Testis (tissue), 3 donors: ENCODE data around the gene NACC2. TPM values are rescaled to one million over a fixed set of nuclear protein-coding genes. Genes with fewer than 3 reads are reported as not detected.

Experiments used
- DNase-seq: peaks from one replicate; pipeline ENCODE4 v3.0.0-alpha.2; 2019
- H3K27ac ChIP-seq, 2 donors: fragments of 200-600 bp; sonication (generic); one replicate each; pipeline ENCODE4 v1.5.1; 2019
- H3K27me3 ChIP-seq: fragments of 200-600 bp; sonication (generic); one replicate; pipeline ENCODE4 v1.5.1; 2019
- H3K36me3 ChIP-seq: fragments of 200-600 bp; sonication (generic); one replicate; pipeline ENCODE4 v1.5.1; 2017; ENCODE audit warnings: low read depth; ENCODE audit errors: missing control alignments
- H3K4me1 ChIP-seq: fragments of 200-600 bp; sonication (generic); one replicate; pipeline ENCODE4 v1.5.1; 2019
- H3K4me3 ChIP-seq, 2 donors: fragments of 200-600 bp; sonication (generic); one replicate each; pipeline ENCODE4 v1.5.1; 2017 to 2019
- H3K9me3 ChIP-seq: fragments of 200-600 bp; sonication (generic); one replicate; pipeline ENCODE4 v1.5.1; 2017
- CTCF ChIP-seq, 3 experiments: fragments of 450-650 bp in 2 of 3; fragments of 200-600 bp in 1 of 3; sonication (generic) in 1 of 3; IDR thresholded peaks; one replicate each; pipeline ENCODE4 v1.5.1; 2016 to 2019; ENCODE audit warnings: antibody characterized with exemption in 3 of 3, mild to moderate bottlenecking in 2 of 3, moderate library complexity in 1 of 3
- POLR2A ChIP-seq: fragments of 450-650 bp; IDR thresholded peaks from one replicate; pipeline ENCODE4 v1.6.1; 2017; ENCODE audit warnings: antibody characterized with exemption, mild to moderate bottlenecking, moderate library complexity
- WGBS, 2 donors: methylation state at CpG; one replicate each; pipeline ENCODE4 v1.1.5; 2018; 5-methylcytosine and 5-hydroxymethylcytosine counted together
- intact Hi-C: fragments of 100-400 bp; cut with DNase I; formaldehyde crosslinking; loops from one replicate; pipeline ENCODE4 v1.15.1; 2023; ENCODE audit warnings: low total_unique reads
- polyA plus RNA-seq: library from polyadenylated mRNA; stranded (reverse); fragments of 350-450 nt; fragmentation: Illumina TruSeq; extraction: RNeasy Lipid Tissue Mini Kit (QIAGEN cat#74804); gene quantifications from one replicate; pipeline ENCODE4 v1.2.3, GENCODE V29; 2014; ENCODE audit warnings: low read depth, low replicate concordance; ENCODE audit not compliant: insufficient read depth
- total RNA-seq, 2 donors: library from RNA; depleted of rRNA; stranded (reverse); fragments of >200 nt; gene quantifications; one replicate each; pipeline ENCODE4 v1.2.3, GENCODE V29; 2016

The NACC2 gene
- total and polyA plus RNA-seq, 3 donors from 2014 or later: 29.3 to 49.7 (median 49.5) TPM

GRCh38 chr9:136079211-136079915 is 15.7 kb downstream of the NACC2 start:
- no peak for TF ChIP-seq CTCF (IDR thresholded peaks at IDR 0.05)
- no peak for TF ChIP-seq POLR2A

GRCh38 chr9:136078498-136079011 is 16.5 kb downstream of the NACC2 start:
- intact Hi-C loops: no loop called here

More at GRCh38 chr9:136079211-136079915, 15.7 kb downstream of the NACC2 start:
- Histone ChIP-seq H3K27me3 (no peaks in the 10 kb centered on the region), H3K4me3 (no peak overlapping the region), H3K27ac (no peak overlapping the region), H3K4me1 (peaks cover 5% of the 10 kb centered on the region), H3K9me3 (no peaks in the 10 kb centered on the region), H3K36me3 (no peaks in the 10 kb centered on the region)
- DNase-seq: no peak
- 30 to 62% methylated on average over 2 to 16 of the region's 16 CpGs for WGBS, 2 donors
- intact Hi-C loops: no loop called here

GRCh38 chr9:136078024-136078423 is 17.1 kb downstream of the NACC2 start:
- WGBS, 2 donors: 94 to 95% methylated on average over 12 of the region's 12 CpGs
- intact Hi-C loops: no loop called here
- DNase-seq: no peak
- no peaks in the 10 kb centered on the region for H3K9me3 ChIP-seq
- no peak for TF ChIP-seq POLR2A
- no peak for TF ChIP-seq CTCF (IDR thresholded peaks at IDR 0.05)
- peaks cover 5% of the 10 kb centered on the region for H3K4me1 ChIP-seq
- no peaks in the 10 kb centered on the region for H3K36me3 ChIP-seq
- H3K27me3 ChIP-seq: no peaks in the 10 kb centered on the region
- H3K27ac ChIP-seq: no peak overlapping the region
- H3K4me3 ChIP-seq: no peak overlapping the region

More at GRCh38 chr9:136078498-136079011, 16.5 kb downstream of the NACC2 start:
- Histone ChIP-seq H3K4me1 (peaks cover 5% of the 10 kb centered on the region), H3K27ac (no peak overlapping the region), H3K36me3 (no peaks in the 10 kb centered on the region), H3K27me3 (no peaks in the 10 kb centered on the region), H3K4me3 (no peak overlapping the region), H3K9me3 (no peaks in the 10 kb centered on the region)
- no peak for DNase-seq
- no peak for TF ChIP-seq CTCF (IDR thresholded peaks at IDR 0.05)
- TF ChIP-seq POLR2A: no peak
- WGBS, 2 donors: 88 to 92% methylated on average over 20 to 27 of the region's 27 CpGs

- no peak overlapping the region for H3K4me3 ChIP-seq
- H3K4me1 ChIP-seq: peaks cover 5% of the 10 kb centered on the region
- DNase-seq: no peak
- no peaks in the 10 kb centered on the region for H3K9me3 ChIP-seq
- H3K27ac ChIP-seq: no peak overlapping the region
- WGBS, 2 donors: 82 to 84% methylated on average over 8 of the region's 8 CpGs
- TF ChIP-seq POLR2A (no peak), CTCF (IDR thresholded peaks at IDR 0.05) (no peak)
- H3K36me3 ChIP-seq: no peaks in the 10 kb centered on the region
- intact Hi-C loops: no loop called here
- H3K27me3 ChIP-seq: no peaks in the 10 kb centered on the region
Observed at GRCh38 chr9:136077491-136077890, 17.6 kb downstream of the NACC2 start.
